Erythroblast (primary cell): ENCODE results near the gene FHIP1A.

Source experiments
- DNase-seq, 2 experiments: peaks; one replicate each; lab custom pipeline; 2025; lab: John Stamatoyannopoulos, UW
- GATA1 ChIP-seq: IDR thresholded peaks from 2 replicates; pipeline ENCODE4 v1.6.1; 2011; ENCODE audit warnings: low read depth, mild to moderate bottlenecking, control low read depth, low read length, moderate library complexity
- POLR2A ChIP-seq: IDR thresholded peaks from 2 replicates; pipeline ENCODE4 v1.6.1; 2011; ENCODE audit warnings: mild to moderate bottlenecking, low read length

FHIP1A gene

GRCh38 chr4:151458148-151458547 is 49.2 kb downstream of the FHIP1A start:
- TF ChIP-seq POLR2A (no peak), GATA1 (no peak)
- DNase-seq: no peak
